Smooth muscle cell of the brain vasculature (primary cell): ENCODE data around the gene ZNF254.
"Not testable (repeated sequence)": the region's sequence is repeated elsewhere in the genome, so short reads cannot be mapped to it uniquely, and the experiment has no call there.

Source experiments
- DNase-seq: peaks from one replicate; pipeline ENCODE4 v3.0.0-alpha.2; 2012; ENCODE audit warnings: low read depth, low spot score

The ZNF254 gene

DNA sequence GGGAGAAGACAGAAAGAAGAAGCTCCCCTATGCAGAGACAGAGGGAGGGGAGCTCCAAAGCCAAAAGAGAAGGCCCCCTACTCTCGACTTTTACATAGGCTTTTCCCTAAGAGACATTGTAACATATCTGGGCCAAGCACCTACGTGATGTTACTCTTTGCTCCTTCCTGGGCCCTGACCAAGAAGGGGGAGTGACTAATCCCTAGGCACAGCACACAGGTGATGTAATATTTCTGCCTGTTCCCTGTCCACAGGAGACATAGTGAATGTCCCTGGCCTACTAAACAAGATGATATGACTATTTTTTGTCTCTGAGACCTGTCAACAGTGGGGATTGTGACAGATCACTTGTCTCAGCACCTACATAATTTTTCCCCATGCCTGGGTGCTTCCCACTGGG, 15.9 kb upstream of the ZNF254 start:
- DNase-seq: no peak

- DNase-seq: no peak
Observed at GRCh38 chr19:24072720-24073119, 14.3 kb upstream of the ZNF254 start.

- no peak for DNase-seq
Observed at GRCh38 chr19:24073807-24074206, 13.2 kb upstream of the ZNF254 start.

DNA sequence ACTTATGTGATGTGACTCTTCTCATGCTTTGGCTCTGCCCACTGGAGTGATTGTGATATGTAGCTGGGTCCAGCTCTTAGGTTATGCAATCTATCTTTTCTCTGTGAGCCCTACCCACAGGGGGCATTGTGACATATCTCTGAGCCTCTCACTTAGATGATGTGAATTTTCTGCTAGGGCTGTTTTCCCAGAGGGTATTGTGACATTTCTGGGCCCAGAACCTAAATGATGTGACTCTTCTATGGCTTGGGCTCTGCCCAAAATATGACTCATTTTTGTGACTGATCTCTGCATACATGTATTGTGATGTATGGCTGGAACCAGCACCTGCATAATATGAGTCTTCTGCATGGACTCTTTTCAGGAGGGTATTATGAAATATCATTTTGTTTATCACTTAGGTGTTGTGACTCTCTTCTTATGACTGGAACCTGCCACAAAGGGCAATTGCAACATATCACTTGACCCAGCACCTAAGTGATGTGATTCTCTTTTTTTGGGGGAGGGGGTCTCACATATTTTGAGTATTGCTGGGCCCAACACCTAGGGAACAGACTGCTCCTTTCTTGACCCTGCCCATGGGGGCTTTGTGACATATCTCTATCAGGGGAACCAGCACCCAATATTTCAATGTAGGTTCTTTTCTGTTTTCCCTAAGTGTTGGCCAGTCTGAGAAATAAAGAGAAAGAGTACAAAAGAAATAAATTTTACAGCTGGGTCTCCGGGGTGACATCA, 12.1 kb upstream of the ZNF254 start:
- DNase-seq: no peak

DNA sequence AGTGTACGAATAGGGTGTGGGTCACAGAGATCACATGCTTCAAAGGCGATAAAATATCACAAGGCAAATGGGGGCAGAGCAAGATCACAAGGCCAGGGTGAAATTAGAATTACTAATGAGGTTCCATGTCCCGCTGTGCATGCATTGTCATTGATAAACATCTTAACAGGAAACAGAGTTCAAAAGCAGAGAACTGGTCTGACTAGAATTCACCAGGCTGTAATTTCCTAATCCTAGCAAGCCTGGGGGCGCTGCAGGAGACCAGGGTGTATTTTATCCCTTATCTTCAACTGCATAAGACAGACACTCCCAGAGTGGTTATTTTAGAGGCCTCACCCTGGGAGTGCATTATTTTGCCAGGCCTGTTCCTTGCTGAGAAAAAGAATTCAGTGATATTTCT, 11.5 kb upstream of the ZNF254 start:
- not testable (repeated sequence) for DNase-seq

GRCh38 chr19:24078680-24079079, 8.3 kb upstream of the ZNF254 start:
- DNase-seq: no peak

GRCh38 chr19:24081056-24081455, 5.9 kb upstream of the ZNF254 start:
- DNase-seq: no peak

GRCh38 chr19:24098359-24098758, 11.4 kb downstream of the ZNF254 start:
- no peak for DNase-seq

DNA sequence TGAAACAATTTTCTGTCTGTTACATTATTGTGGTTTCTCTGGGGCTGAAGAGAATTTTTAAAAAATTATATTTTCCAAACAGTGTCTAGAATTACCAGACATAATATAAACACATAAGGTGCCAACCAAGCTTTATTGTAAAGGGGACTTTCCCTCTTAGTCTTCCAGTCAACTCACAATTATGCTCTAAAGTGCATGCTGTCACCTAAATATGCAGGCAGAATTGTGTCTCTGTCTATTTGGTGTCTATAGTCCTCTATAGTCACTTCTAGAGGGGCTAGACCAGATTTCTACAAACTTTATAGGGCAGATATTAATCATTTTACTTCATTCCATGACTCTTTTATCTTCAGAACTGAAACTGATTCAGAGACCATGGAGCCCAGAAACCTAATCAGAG, 12.8 kb downstream of the ZNF254 start:
- DNase-seq: no peak

GRCh38 chr19:24100597-24100996, 13.6 kb downstream of the ZNF254 start:
- not testable (repeated sequence) for DNase-seq

DNA sequence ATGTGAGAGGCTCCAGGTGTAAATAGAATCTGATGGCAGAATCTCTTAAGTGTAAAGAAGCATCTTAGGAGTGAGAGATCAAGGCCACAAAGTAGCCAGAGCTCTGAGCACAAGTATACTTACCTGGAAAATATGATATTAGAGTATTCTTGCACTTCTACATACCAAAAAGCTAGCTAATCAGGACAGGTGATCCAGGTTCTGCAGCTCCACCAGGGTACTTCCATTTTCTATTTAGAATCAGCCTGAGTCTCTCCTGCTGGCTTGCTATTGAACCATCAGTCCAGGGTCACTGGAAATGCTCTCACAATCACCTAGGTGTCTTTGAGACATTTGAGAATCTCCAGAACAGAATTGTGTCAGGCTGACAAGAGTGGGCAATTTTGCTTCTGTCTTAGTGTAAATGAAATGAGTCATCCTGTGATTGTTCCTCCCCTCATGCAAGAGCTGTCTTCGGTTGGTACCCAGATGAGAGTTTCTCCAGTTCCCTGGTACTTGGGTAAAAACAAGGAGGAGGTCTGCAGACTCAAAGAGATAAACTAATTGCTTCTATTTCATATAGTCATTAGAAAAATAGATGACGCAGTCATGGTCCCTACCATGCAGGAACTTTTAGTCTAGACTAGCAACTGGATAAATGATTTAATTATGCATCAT, 14.6 kb downstream of the ZNF254 start:
- DNase-seq: no peak

- DNase-seq: no peak
Observed at GRCh38 chr19:24127601-24128000, 40.6 kb downstream of the ZNF254 start.

GRCh38 chr19:24140099-24140498, 53.1 kb downstream of the ZNF254 start:
- no peak for DNase-seq

DNA sequence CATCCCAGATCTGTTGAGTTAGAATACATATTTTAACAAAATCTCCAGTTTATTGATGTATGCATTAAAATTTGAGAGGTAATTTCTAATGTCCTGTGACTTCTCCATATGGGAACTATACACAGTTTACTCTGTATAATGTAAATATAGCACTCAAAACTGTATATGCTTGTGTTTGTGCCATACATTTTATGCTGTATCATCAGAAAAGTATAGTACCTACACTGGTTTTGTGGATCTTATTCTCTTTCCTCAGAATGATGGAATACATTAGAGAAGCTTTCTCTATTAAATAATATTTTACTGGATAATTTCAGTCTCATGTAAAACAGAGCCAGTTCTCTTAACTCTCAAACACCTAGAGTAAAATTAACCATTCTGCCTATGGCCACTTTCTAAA, 53.6 kb downstream of the ZNF254 start:
- DNase-seq: no peak

DNA sequence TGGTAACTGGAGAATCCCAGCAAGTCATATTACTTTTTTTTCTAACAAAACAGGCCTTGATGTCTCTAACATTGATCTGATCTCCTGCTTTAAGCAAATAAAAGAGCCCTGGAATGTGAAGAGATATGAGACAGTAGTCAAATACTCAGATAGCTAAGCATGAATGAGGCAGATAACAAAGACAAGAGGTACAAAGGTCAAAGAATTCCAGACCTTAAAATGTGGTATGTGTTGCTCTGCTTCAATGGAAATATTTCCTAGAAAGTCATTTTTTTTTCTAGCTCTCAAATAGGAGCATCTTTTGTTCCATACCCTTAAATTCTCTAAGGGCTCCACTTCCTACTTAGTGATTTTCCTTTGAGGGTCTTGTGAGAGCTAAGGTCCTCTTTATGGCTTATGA, 54.6 kb downstream of the ZNF254 start:
- DNase-seq: no peak

GRCh38 chr19:24142771-24143170, 55.8 kb downstream of the ZNF254 start:
- DNase-seq: no peak

DNA sequence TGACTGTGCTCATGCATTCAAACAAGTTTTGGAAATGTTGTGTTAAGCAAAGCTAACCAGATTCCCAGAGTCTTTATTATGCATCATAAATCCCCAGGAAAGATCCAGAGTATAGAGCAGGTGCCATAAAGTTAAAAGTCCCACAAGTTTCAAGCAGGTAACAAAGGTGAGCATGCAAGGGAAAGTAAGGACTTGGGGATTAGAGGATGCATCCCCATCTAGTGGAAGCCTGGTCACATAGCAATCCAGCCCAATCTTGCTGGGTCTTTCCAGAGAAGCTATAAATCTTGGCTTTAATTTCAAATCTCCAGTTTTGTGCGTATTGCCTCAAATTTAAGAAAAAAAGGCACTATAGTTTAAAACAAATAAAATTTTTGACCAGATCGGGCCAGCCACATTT, 72.7 kb downstream of the ZNF254 start:
- no peak for DNase-seq

DNA sequence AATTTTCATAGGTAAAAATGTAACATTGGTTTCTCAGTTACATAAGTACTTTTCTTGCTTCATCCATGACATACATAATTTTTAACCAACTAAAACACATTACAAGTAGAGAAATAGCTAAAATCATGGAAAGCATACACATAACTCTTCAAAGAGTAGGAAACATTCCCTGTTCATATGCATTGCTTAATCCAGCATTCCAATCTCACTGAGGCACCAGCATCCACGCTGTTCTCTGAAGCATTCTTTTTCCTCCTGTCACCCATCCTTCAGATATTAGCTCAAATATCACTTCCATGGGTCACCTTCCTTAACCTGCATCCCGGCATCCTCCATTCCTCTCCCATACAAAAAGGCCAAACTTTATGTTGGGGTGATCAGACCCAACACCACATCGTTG, 79.1 kb downstream of the ZNF254 start:
- DNase-seq: no peak

GRCh38 chr19:24173882-24174281, 86.9 kb downstream of the ZNF254 start:
- DNase-seq: no peak

- no peak for DNase-seq
Observed at GRCh38 chr19:24177686-24178085, 90.7 kb downstream of the ZNF254 start.

- no peak for DNase-seq
Observed at GRCh38 chr19:24178207-24178606, 91.2 kb downstream of the ZNF254 start.
